Fibroblast of skin of left quadriceps (primary cell): ENCODE measurements around the gene CNTN5.
"Not testable (repeated sequence)": the region's sequence is repeated elsewhere in the genome, so short reads cannot be mapped to it uniquely, and the experiment has no call there.

ENCODE experiments used
- DNase-seq, 2 experiments: peaks; one replicate each; pipeline ENCODE4 v3.0.0-alpha.2; 2013; ENCODE audit warnings: low read depth in 2 of 2

CNTN5 gene

DNA sequence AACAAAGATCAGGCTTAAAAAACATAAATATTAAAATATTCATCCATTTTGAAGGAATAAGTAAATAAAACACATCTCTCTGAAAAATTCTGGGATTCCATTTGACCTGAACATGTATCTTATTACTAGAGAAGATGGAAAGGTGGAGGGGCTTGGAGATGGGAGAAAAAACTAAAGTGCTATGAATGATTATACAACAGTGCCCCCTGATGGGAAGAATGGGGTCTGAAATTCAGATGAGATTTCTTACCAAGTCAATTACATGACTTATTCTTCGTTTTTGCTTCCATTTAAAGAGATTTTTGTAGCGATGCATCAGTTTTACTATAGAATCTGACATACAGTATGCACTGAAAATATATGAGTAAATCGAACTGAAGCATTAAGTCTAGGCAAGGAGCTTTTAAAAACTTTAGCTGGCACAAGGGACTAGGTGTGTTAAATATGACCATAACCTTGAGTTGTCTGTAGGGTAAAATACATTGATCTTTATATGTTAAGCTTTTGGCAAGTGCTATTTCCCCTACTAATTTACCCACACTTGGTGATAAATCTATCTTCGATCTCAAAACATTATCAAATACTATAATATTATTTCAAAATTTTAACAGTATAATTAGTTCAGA, 718.8 kb downstream of the CNTN5 start:
- peak; percentile 7 to 13 for DNase-seq

DNA sequence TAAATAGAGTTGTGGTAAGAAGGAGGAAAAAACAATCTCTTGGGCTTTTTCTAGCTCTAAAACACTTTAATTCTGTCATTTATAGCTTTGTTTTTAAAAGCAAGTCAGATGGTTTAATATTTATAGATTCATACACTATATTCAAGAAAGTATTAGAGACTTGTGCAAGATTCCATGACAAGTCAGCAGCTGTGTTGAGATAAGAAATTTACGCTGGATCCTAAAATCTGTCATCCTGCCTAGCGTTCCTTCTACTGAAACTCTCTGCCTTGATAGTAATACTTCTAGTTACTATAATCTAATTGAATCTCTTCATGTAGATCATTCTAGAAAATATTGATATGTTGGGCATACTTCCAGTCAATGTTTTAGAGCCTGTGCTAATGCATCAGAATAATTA, 721.8 kb downstream of the CNTN5 start:
- no peak for DNase-seq

- no peak for DNase-seq
Observed at GRCh38 chr11:99759787-99760186, 739.0 kb downstream of the CNTN5 start.

DNA sequence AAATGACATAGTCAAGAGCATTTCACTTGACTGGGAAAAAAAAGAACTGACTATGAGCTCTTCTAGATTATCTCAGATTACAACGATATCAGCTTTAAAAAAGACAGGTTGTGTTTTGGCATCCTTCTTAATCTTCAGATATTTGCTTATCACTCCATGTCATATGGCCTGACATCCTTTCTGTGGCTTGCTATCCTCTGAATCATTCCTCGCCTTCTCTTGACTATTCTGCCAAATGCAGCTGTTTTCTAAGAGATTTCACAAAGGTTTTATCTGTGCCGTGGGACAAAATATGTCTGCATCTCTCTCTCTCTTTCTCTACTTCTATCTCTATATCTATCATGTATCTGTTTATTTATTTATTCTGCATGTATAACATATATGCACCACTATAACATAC, 746.1 kb downstream of the CNTN5 start:
- DNase-seq: no peak

DNA sequence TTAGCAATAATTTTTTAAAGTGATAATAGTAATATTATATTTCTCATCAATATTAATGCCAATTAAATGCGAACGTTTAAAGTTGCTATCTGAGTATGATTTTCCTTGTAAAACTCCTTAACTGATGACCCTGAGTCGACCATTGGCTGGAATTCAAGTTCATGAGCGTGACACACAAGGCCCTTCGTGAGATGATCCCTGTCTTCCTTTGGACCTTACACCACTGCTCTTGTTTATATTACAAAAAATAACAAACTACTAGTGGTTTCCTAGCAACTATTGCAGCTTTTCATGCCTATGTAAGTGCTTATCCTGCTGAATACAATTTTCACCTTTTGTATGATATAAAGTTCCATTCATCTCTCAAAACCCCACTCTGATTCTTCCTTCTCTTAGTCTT, 752.9 kb downstream of the CNTN5 start:
- DNase-seq: no peak

- DNase-seq: no peak
Observed at GRCh38 chr11:99781074-99781473, 760.3 kb downstream of the CNTN5 start.

GRCh38 chr11:99791354-99791753, 770.6 kb downstream of the CNTN5 start:
- no peak for DNase-seq

- DNase-seq: no peak
Observed at GRCh38 chr11:99795999-99796398, 775.2 kb downstream of the CNTN5 start.

DNA sequence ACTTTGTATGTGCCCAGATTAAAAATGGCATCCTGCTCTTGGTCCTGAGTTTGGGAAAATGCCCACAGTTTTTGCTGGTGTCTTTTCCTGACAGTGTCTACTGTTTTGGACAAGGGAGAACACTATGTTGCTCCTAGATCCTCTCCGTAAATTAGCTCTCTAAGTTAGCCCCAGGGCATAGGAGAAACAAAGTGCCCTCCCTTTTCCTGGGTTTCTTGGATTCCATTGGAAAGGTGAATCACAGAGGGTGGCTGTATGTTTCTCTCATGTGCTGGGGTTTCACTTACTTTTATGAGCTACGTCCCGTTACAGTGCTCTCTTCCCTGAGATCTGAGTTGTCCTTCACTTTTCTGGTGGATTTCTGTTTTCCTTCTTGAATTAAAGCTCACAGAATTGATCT, 782.8 kb downstream of the CNTN5 start:
- DNase-seq: no peak

DNA sequence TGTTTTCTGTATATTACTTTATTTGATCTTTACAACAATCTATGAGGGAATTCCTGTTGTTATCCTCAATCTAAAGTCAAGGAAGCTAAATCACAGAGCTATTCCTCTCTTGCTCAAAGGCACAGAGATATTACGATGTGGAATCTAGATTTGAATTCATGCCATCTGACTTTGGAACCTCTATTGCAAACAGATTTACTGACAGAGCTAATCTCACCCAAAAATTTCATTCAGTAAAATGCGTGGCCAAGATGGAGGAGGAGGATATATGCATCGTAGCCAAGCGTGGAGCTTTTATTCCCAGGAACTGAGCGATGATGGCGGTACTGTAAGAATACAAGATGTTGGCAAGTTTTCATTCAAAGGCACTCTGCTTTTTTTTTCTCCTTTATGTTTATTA, 791.8 kb downstream of the CNTN5 start:
- DNase-seq: no peak

- no peak for DNase-seq
Observed at GRCh38 chr11:99814021-99814420, 793.3 kb downstream of the CNTN5 start.

GRCh38 chr11:99814738-99815137, 794.0 kb downstream of the CNTN5 start:
- no peak for DNase-seq

DNA sequence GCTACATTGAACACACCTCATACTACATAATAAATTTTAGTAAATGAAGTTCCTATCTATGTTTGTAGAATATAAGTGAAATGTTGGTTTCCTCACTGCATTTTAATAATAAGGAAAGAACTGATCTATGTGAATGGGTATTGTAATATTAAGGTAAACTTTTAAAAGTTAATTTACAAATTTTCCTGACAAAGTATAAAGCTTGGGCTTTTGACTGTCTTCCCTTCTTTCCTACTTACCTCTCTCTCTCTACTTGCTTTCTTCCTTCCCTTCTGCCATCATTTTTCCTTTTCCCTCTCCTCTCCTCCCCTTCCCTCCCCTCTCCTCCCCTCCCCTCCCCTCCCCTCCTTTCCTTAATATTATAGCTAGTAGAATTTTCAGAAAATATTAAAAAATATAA, 798.2 kb downstream of the CNTN5 start:
- DNase-seq: no peak

DNA sequence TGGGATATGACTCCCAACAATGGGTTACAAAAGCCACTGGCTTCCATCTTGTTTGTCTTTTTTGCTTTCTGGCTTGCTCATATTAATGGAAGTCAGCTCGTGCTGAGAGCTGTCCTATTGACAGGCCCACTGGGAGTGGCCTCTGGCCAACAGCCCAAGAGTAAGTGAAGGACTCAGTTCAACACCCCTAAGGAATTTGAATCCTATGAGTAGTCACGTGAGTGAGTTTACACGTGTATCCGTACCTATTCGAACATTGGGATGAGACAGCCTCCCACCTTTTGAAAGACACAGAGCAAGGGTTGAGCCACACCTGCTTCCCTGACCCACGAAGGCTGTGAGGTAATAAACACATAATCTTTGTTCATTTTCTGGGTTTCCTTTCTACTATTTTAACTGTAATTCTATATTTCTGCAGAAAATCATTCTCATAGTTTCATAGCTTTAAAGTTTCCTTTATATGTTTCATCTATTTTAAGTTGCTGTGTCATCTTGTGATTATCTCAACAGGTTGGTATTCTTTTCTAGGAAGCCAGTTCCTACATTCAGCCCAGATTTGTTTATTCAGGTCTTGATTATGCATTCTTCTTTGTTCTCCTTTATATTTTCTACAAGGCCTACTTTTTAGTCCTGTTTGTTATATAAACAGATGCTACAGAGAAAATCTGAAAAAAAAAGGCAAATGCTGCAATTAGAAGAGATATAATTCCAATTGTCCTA, 802.3 kb downstream of the CNTN5 start:
- DNase-seq: no peak

DNA sequence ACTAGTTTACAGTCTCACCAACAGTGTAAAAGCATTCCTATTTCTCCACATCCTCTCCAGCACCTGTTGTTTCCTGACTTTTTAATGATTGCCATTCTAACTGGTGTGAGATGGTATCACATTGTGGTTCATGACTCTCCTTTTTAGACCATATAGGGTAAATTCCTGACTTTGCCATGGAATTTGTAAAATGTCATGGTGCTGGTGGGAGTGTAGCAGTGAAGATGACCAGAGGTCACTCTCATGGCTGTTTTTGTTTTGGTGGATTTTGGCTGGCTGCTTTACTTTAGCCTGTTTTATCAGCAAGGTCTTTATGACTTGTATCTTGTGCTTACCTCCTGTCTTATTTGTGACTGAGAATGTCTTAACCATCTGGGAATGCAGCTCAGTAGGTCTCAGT, 816.0 kb downstream of the CNTN5 start:
- DNase-seq: not testable (repeated sequence)

GRCh38 chr11:99841885-99842284, 821.1 kb downstream of the CNTN5 start:
- no peak for DNase-seq

- DNase-seq: no peak
Observed at GRCh38 chr11:99865951-99866350, 845.2 kb downstream of the CNTN5 start.

- no peak for DNase-seq
Observed at GRCh38 chr11:99881610-99882009, 860.9 kb downstream of the CNTN5 start.

- DNase-seq: no peak
Observed at GRCh38 chr11:99884750-99885149, 864.0 kb downstream of the CNTN5 start.

- no peak for DNase-seq
Observed at GRCh38 chr11:99887481-99887880, 866.7 kb downstream of the CNTN5 start.

DNA sequence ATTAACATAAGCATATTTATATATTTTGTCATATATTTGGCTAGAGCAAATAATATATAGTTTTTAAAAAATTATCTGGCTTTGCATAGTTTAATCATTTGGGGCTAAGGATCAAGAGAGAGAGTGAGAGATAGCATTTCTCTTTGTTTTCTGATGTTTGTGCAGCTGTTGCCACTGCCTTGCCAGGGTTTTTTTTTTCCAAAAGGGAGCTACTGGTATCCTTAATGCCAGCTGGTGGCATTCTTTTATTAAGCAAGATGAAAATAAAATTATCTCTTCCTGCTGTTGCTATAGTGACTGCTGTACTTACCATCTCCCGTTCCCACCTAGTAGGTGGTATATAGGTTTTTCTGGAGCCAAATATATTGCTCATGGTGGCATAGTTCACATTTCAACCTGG, 873.1 kb downstream of the CNTN5 start:
- no peak for DNase-seq

GRCh38 chr11:99901175-99901574, 880.4 kb downstream of the CNTN5 start:
- DNase-seq: no peak

GRCh38 chr11:99911116-99911515, 890.4 kb downstream of the CNTN5 start:
- no peak for DNase-seq

DNA sequence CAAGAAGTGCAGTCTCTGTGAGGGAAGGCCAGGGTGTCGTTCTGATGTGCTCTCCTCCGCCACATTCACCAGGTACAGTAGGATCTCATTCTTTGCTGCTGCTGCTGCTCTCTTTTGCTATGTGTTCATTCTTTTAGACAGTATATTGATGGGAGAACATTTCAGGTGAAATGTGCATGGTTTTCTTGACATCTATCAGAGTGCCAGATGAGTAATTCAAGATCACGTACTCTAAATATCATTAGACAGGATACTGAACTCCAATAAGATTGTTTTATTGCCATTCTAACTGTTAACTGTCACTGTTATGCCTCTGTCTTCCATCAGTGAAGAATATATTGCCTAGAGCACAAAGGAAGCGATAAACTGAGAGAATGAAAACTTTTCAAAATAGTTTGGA, 895.3 kb downstream of the CNTN5 start:
- DNase-seq: no peak
